ENCODE results near the gene VAMP4. TPM values are rescaled to one million over a fixed set of nuclear protein-coding genes. Genes with fewer than 3 reads are reported as not detected.

VAMP4 gene
- total RNA-seq, 4 donors from 2014 or later, result 6.0 to 14.3 (median 9.4) TPM

DNA sequence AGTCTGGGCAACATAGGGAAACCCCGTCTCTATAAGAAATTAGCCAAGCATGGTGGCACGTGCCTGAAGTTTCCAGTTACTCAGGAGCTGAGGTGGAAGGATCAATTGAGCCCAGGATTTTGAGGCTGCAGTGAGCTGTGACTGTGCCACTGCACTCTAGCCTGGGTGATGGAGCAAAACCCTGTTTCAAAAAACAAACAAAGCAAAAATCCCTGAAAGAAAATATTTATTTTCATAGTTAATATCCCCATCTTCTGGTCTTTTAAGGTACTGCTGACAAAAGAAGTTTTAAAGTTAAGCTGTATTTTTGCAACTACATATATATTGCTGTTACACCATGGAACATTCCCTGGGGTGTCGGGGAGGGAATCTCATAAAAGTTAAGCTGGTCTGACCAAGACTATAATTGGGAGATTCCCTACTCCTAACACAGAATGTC is 26.0 kb downstream of the VAMP4 start:
- peaks cover 0 to 20% (median 3%) of the 10 kb centered on the region in 4 donors for H3K4me1 ChIP-seq
- H3K4me3 ChIP-seq, result no peak overlapping the region
- no peak overlapping the region for H3K27ac ChIP-seq
- in situ Hi-C loops (cut with MboI; ENCODE audit: low pct_ligation_motif_present in 1 of 4, low pct_unique_long_range_greater_than_20kb in 1 of 4, low sequenced_read_pairs in 3 of 4) (no loop called here), intact Hi-C loops (cut with DNase I; ENCODE audit: low total_unique reads) (loop anchor here (2.0 kb wide), 1 partner anchor 71 kb away; no protein-coding TSS in a partner anchor)
- WGBS, 2 donors (ENCODE audit: low coverage in 1 of 2), result 56 to 76% methylated on average over 1 to 3 of the region's 3 CpGs
- H3K36me3 ChIP-seq, result no peaks in the 10 kb centered on the region
- no peaks in the 10 kb centered on the region for H3K27me3 ChIP-seq
- DNase-seq, result no peak
- no peak for TF ChIP-seq POLR2A (IDR thresholded peaks at IDR 0.05)
- TF ChIP-seq, protein P1, sequence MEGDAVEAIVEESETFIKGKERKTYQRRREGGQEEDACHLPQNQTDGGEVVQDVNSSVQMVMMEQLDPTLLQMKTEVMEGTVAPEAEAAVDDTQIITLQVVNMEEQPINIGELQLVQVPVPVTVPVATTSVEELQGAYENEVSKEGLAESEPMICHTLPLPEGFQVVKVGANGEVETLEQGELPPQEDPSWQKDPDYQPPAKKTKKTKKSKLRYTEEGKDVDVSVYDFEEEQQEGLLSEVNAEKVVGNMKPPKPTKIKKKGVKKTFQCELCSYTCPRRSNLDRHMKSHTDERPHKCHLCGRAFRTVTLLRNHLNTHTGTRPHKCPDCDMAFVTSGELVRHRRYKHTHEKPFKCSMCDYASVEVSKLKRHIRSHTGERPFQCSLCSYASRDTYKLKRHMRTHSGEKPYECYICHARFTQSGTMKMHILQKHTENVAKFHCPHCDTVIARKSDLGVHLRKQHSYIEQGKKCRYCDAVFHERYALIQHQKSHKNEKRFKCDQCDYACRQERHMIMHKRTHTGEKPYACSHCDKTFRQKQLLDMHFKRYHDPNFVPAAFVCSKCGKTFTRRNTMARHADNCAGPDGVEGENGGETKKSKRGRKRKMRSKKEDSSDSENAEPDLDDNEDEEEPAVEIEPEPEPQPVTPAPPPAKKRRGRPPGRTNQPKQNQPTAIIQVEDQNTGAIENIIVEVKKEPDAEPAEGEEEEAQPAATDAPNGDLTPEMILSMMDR (IDR thresholded peaks at IDR 0.05), result peak; percentile 31 to 49 (median 43)
- H3K9me3 ChIP-seq, result no peaks in the 10 kb centered on the region

DNA sequence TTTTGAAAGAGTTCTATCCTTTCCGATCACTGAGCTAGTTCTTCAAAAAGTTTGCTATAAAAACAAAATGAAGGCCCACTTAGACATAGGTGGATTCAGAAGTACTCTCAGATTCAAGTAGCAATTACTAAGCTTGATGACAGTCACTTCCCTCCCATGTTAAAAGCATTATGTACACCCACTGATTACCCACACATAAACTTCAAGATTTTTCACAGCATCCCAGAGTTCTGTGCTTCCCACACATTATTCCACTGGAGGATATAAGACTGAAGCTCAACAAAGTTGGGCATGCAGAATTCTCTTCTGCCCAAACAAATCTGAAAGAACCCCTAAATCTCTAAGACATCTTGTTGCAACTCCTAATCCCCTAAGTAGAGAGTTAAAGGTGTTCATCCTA is 29.5 kb downstream of the VAMP4 start:
- in situ Hi-C loops (cut with MboI; ENCODE audit: low pct_ligation_motif_present in 1 of 4, low pct_unique_long_range_greater_than_20kb in 1 of 4, low sequenced_read_pairs in 3 of 4), result no loop called here
- peaks cover 0 to 21% (median 0%) of the 10 kb centered on the region in 4 donors for H3K36me3 ChIP-seq
- WGBS, 2 donors (ENCODE audit: low coverage in 1 of 2), result 89 to 100% methylated on average over 1 of the region's 1 CpG
- no peak overlapping the region for H3K27ac ChIP-seq
- intact Hi-C loops (cut with DNase I; ENCODE audit: low total_unique reads), result no loop called here
- TF ChIP-seq, protein P1 (IDR thresholded peaks at IDR 0.05), result no peak
- TF ChIP-seq EP300 (IDR thresholded peaks at IDR 0.05; ENCODE audit: low read depth) (no peak), POLR2A (IDR thresholded peaks at IDR 0.05) (no peak), POLR2AphosphoS5 (IDR thresholded peaks at IDR 0.05) (no peak)
- H3K27me3 ChIP-seq, result no peaks in the 10 kb centered on the region
- H3K4me3 ChIP-seq, result no peak overlapping the region
- H3K4me1 ChIP-seq, result peaks cover 0 to 7% (median 0%) of the 10 kb centered on the region in 4 donors
- DNase-seq, result no peak
- H3K9me3 ChIP-seq, result no peaks in the 10 kb centered on the region

DNA sequence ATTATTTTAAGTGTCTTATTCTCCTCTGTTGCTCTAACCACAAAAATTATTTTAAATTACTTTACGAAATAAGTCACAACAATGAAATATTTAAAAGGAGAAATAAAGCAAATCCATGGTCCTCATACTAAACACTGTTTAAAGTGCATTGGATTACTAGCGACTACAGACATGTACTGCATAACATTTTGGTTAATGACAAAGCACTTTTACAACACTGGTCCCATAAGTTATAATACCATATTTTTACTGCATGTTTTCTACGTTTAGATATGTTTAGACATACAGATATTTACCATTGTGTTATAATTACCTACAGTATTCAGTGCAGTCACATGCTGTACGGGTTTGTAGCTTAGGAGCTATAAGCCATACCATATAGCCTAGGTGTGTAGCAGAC is 30.2 kb downstream of the VAMP4 start:
- peaks cover 0 to 25% (median 0%) of the 10 kb centered on the region in 4 donors for H3K36me3 ChIP-seq
- in situ Hi-C loops (cut with MboI; ENCODE audit: low pct_ligation_motif_present in 1 of 4, low pct_unique_long_range_greater_than_20kb in 1 of 4, low sequenced_read_pairs in 3 of 4) (no loop called here), intact Hi-C loops (cut with DNase I; ENCODE audit: low total_unique reads) (no loop called here)
- TF ChIP-seq, protein P1 (IDR thresholded peaks at IDR 0.05), result no peak
- TF ChIP-seq POLR2A (IDR thresholded peaks at IDR 0.05) (no peak), EP300 (IDR thresholded peaks at IDR 0.05; ENCODE audit: low read depth) (no peak), POLR2AphosphoS5 (IDR thresholded peaks at IDR 0.05) (no peak)
- H3K9me3 ChIP-seq, result no peaks in the 10 kb centered on the region
- H3K27me3 ChIP-seq, result no peaks in the 10 kb centered on the region
- peaks cover 0 to 7% (median 0%) of the 10 kb centered on the region in 4 donors for H3K4me1 ChIP-seq
- no peak overlapping the region for H3K27ac ChIP-seq
- no peak for DNase-seq
- 83 to 86% methylated on average over 4 of the region's 4 CpGs for WGBS, 2 donors (ENCODE audit: low coverage in 1 of 2)
- H3K4me3 ChIP-seq, result no peak overlapping the region

DNA sequence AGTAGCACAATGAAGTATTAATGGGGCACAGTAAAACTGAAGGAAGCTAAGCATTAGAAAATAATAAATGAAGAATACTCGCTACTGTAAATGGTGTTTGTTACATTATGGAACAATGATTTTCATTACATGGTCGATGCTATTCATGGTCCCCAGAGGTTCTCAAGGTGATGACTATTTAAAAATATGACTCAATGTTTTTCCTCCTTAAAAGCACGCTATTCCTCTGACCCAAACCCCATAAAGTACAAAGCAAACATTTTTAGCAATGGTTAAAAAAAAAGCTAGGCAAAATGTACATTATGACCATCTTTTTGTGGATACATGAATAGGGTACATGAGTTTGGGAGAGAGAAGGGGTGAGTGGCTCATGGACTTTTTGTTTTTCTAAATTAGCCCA is 34.3 kb downstream of the VAMP4 start:
- Histone ChIP-seq H3K36me3 (peaks cover 0 to 48% (median 0%) of the 10 kb centered on the region in 4 donors), H3K4me1 (no peaks in the 10 kb centered on the region), H3K27me3 (no peaks in the 10 kb centered on the region), H3K4me3 (no peak overlapping the region), H3K9me3 (no peaks in the 10 kb centered on the region), H3K27ac (no peak overlapping the region)
- in situ Hi-C loops (cut with MboI; ENCODE audit: low pct_ligation_motif_present in 1 of 4, low pct_unique_long_range_greater_than_20kb in 1 of 4, low sequenced_read_pairs in 3 of 4) (no loop called here), intact Hi-C loops (cut with DNase I; ENCODE audit: low total_unique reads) (no loop called here)
- DNase-seq, result no peak
- TF ChIP-seq POLR2AphosphoS5 (IDR thresholded peaks at IDR 0.05) (no peak), POLR2A (IDR thresholded peaks at IDR 0.05) (no peak), EP300 (IDR thresholded peaks at IDR 0.05; ENCODE audit: low read depth) (no peak)
- TF ChIP-seq, protein P1 (IDR thresholded peaks at IDR 0.05), result no peak
- 92 to 97% methylated on average over 3 of the region's 3 CpGs for WGBS, 2 donors (ENCODE audit: low coverage in 1 of 2)

Data from transverse colon (tissue), 4 donors.